HL-60 (cell line): ENCODE measurements around the gene AKAP6.

ENCODE experiments used
- DNase-seq, 2 experiments: peaks; one replicate each; pipeline ENCODE4 v3.0.0-alpha.2; 2010 to 2020; ENCODE audit warnings: low read depth in 1 of 2, low spot score in 1 of 2
- H3K27ac ChIP-seq: fragments of 250-450 bp; sonication (Bioruptor Pico); replicated peaks from 2 replicates; pipeline ENCODE4 v1.5.1; 2020; ENCODE audit warnings: mild to moderate bottlenecking, moderate library complexity
- H3K27me3 ChIP-seq: fragments of 250-450 bp; sonication (Bioruptor Pico); 2 replicates; pipeline ENCODE4 v1.5.1; 2021; ENCODE audit warnings: mild to moderate bottlenecking, moderate library complexity; ENCODE audit not compliant: insufficient read depth, poor library complexity, severe bottlenecking
- H3K4me3 ChIP-seq: replicated peaks from 2 replicates; pipeline ENCODE4 v1.5.1; 2011; ENCODE audit warnings: mild to moderate bottlenecking, control low read depth, low read length; ENCODE audit not compliant: insufficient read depth
- CTCF ChIP-seq: IDR thresholded peaks from one replicate; pipeline ENCODE4 v1.5.1; 2011; ENCODE audit warnings: low read length, control low read depth, inconsistent platforms; ENCODE audit not compliant: insufficient read depth
- GABPA ChIP-seq: IDR thresholded peaks from 2 replicates; pipeline ENCODE4 v1.6.1; 2012; ENCODE audit warnings: low read depth
- POLR2AphosphoS5 ChIP-seq: IDR thresholded peaks from 2 replicates; pipeline ENCODE4 v1.6.1; 2012; ENCODE audit warnings: low read depth
- REST ChIP-seq: IDR thresholded peaks from 2 replicates; pipeline ENCODE4 v1.6.1; 2012; ENCODE audit warnings: low read depth; ENCODE audit not compliant: insufficient replicate concordance
- SPI1 ChIP-seq: IDR thresholded peaks from 2 replicates; pipeline ENCODE4 v1.6.1; 2012; ENCODE audit warnings: low read depth, mild to moderate bottlenecking, borderline replicate concordance

Gene AKAP6

GRCh38 chr14:32595497-32595896, 266.4 kb downstream of the AKAP6 start:
- no peak overlapping the region for H3K27ac ChIP-seq
- no peaks in the 10 kb centered on the region for H3K27me3 ChIP-seq
- DNase-seq = no peak
- H3K4me3 ChIP-seq = no peak overlapping the region
- TF ChIP-seq CTCF (no peak), POLR2AphosphoS5 (no peak), SPI1 (no peak), REST (no peak), GABPA (no peak)

- H3K4me3 ChIP-seq = no peak overlapping the region
- H3K27me3 ChIP-seq = no peaks in the 10 kb centered on the region
- no peak for DNase-seq
- TF ChIP-seq REST (no peak), GABPA (no peak), CTCF (no peak), SPI1 (no peak), POLR2AphosphoS5 (no peak)
- H3K27ac ChIP-seq = no peak overlapping the region
These were observed 267.3 kb downstream of the AKAP6 start for GRCh38 chr14:32596390-32596789.

- Histone ChIP-seq H3K4me3 (no peak overlapping the region), H3K27me3 (no peaks in the 10 kb centered on the region), H3K27ac (no peak overlapping the region)
- TF ChIP-seq POLR2AphosphoS5 (no peak), REST (no peak), SPI1 (no peak), GABPA (no peak), CTCF (no peak)
- no peak for DNase-seq
These were observed 268.7 kb downstream of the AKAP6 start for GRCh38 chr14:32597771-32598170.
